ENCODE measurements around the gene MOK.
"Not testable (repeated sequence)": the region's sequence is repeated elsewhere in the genome, so short reads cannot be mapped to it uniquely, and the experiment has no call there.

MOK gene

GRCh38 chr14:102240481-102240880, 64.5 kb downstream of the MOK start:
- not testable (repeated sequence) for DNase-seq

GRCh38 chr14:102239231-102239630, 65.7 kb downstream of the MOK start:
- DNase-seq = no peak

GRCh38 chr14:102238766-102239165, 66.2 kb downstream of the MOK start:
- no peak for DNase-seq

GRCh38 chr14:102238131-102238530, 66.8 kb downstream of the MOK start:
- DNase-seq = no peak

- no peak for DNase-seq
Measured at GRCh38 chr14:102236026-102236425, 68.9 kb downstream of the MOK start.

- DNase-seq = peak; percentile 33 to 80
Measured at GRCh38 chr14:102235275-102235897, 69.6 kb downstream of the MOK start.

GRCh38 chr14:102234331-102235264, 70.4 kb downstream of the MOK start:
- no peak for DNase-seq

GRCh38 chr14:102233081-102233480, 71.9 kb downstream of the MOK start:
- no peak for DNase-seq

- no peak for DNase-seq
Measured at GRCh38 chr14:102232348-102232625, 72.7 kb downstream of the MOK start.

GRCh38 chr14:102231476-102232347, 73.3 kb downstream of the MOK start:
- no peak for DNase-seq

GRCh38 chr14:102230481-102231210, 74.3 kb downstream of the MOK start:
- no peak for DNase-seq

- no peak for DNase-seq
Measured at GRCh38 chr14:102229739-102230092, 75.2 kb downstream of the MOK start.

- no peak for DNase-seq
Measured at GRCh38 chr14:102229071-102229738, 75.8 kb downstream of the MOK start.

GRCh38 chr14:102227184-102227964, 77.6 kb downstream of the MOK start:
- DNase-seq = no peak

- no peak for DNase-seq
Measured at GRCh38 chr14:102226356-102227125, 78.4 kb downstream of the MOK start.

GRCh38 chr14:102225936-102226335, 79.0 kb downstream of the MOK start:
- no peak for DNase-seq

GRCh38 chr14:102225386-102225785, 79.6 kb downstream of the MOK start:
- DNase-seq = no peak

- DNase-seq = no peak
Measured at GRCh38 chr14:102223682-102224081, 81.3 kb downstream of the MOK start.

- no peak for DNase-seq
Measured at GRCh38 chr14:102222751-102223150, 82.2 kb downstream of the MOK start.

GRCh38 chr14:102222009-102222575, 82.9 kb downstream of the MOK start:
- DNase-seq = no peak
